ENCODE data around the gene SLC9C2.
"Not testable (repeated sequence)": the region's sequence is repeated elsewhere in the genome, so short reads cannot be mapped to it uniquely, and the experiment has no call there.

SLC9C2 gene

DNA sequence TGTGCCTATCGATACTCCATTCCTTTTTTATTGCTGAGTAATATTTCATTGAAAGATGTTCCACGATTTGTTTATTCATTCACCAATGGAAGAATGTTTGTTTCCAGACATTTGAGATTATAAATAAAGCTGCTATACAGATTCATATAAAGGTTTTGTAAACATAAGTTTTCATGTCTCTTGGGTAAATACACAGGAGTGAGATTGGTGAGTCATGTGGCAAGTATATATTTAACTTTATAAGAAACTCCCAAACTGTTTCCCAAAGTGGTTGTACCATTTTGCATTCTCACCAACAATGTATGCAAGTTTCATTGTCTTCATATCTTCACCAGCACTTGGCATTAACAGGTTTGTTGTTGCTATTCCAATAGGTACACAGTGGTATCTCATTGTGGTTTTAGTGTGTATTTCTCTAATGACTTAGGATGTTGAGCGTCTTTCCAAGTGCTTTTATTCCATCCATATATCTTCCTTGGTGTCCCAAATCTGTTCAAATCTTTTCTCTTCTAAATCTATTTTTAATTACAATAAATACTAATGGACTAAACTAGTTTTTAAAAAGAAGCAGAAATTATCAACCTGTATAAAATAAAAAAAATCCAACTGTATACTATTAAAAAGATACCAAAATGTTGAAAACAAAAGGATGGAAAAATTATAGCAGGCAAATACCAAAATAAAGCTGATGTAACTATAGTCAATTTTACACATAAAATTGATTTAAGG is 6.6 kb downstream of the SLC9C2 start:
- TF ChIP-seq, protein P1, sequence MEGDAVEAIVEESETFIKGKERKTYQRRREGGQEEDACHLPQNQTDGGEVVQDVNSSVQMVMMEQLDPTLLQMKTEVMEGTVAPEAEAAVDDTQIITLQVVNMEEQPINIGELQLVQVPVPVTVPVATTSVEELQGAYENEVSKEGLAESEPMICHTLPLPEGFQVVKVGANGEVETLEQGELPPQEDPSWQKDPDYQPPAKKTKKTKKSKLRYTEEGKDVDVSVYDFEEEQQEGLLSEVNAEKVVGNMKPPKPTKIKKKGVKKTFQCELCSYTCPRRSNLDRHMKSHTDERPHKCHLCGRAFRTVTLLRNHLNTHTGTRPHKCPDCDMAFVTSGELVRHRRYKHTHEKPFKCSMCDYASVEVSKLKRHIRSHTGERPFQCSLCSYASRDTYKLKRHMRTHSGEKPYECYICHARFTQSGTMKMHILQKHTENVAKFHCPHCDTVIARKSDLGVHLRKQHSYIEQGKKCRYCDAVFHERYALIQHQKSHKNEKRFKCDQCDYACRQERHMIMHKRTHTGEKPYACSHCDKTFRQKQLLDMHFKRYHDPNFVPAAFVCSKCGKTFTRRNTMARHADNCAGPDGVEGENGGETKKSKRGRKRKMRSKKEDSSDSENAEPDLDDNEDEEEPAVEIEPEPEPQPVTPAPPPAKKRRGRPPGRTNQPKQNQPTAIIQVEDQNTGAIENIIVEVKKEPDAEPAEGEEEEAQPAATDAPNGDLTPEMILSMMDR (IDR thresholded peaks at IDR 0.05; ENCODE audit: borderline replicate concordance, control extremely low read depth, extremely low read depth, insufficient read depth, missing control alignments), result no peak
- in situ Hi-C loops (cut with MboI; ENCODE audit: low sequenced_read_pairs, unreplicated experiment), result no loop called here
- DNase-seq (ENCODE audit: low spot score), result no peak

- DNase-seq (ENCODE audit: low spot score); in situ Hi-C loops (cut with MboI; ENCODE audit: low sequenced_read_pairs, unreplicated experiment): not testable (repeated sequence)
Measured at GRCh38 chr1:173591138-173591537, 11.7 kb downstream of the SLC9C2 start.

DNA sequence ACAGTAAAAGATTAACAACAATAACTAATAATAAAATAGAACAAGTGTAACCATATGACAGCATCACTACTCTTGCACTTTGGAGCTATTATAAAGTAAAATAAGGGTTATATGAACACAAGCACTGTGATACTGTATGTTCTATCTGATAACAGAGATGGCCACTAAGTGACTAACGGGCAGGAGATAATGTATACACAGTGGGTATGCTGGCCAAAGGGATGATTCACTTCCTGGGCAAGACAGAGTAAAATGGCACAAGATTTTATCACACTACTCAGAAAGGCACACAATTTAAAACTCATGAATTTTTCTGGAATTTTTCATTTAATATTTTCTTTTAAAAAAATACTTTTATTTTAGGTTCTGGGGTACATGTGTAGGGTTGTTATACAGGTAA is 12.3 kb downstream of the SLC9C2 start:
- in situ Hi-C loops (cut with MboI; ENCODE audit: low sequenced_read_pairs, unreplicated experiment), result no loop called here
- TF ChIP-seq, protein P1 (IDR thresholded peaks at IDR 0.05; ENCODE audit: borderline replicate concordance, control extremely low read depth, extremely low read depth, insufficient read depth, missing control alignments), result no peak
- DNase-seq (ENCODE audit: low spot score), result no peak

DNA sequence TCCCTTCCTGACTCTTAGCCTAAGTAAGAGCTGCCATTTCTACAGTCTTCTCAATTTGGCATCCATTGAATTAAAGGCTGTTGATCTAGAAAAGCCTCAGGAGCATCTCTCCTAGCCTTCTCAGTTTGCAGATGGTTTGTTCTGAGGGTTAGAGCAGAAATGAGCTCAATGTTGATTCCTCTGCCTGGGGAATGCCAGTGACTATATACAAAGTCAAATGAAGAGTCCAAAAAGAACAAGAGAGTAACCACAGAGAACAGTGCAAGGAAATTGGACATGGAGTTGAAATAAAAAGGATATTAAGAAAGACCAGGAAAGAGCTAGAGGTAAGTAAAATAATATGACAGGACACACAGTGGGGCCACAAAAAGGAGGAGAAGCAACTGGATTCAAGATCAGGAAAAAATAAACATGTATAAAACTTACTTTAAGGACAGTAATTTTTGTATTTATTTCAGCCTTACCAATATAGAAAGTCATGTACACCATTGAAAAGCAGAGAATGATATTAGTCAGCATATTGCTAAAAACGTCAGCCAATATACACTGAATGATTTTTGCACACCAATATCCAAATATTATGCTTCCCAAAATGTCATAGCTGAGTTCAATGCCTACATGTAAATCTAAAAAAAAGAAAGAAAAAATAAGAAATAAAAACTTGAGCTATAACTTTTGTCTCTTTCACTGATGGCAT is 21.3 kb downstream of the SLC9C2 start:
- TF ChIP-seq, protein P1 (IDR thresholded peaks at IDR 0.05; ENCODE audit: borderline replicate concordance, control extremely low read depth, extremely low read depth, insufficient read depth, missing control alignments), result no peak
- DNase-seq (ENCODE audit: low spot score), result no peak
- in situ Hi-C loops (cut with MboI; ENCODE audit: low sequenced_read_pairs, unreplicated experiment), result no loop called here

GRCh38 chr1:173580658-173581057 is 22.2 kb downstream of the SLC9C2 start:
- in situ Hi-C loops (cut with MboI; ENCODE audit: low sequenced_read_pairs, unreplicated experiment), result no loop called here
- no peak for DNase-seq (ENCODE audit: low spot score)
- TF ChIP-seq, protein P1 (IDR thresholded peaks at IDR 0.05; ENCODE audit: borderline replicate concordance, control extremely low read depth, extremely low read depth, insufficient read depth, missing control alignments), result no peak

- DNase-seq (ENCODE audit: low spot score), result no peak
- TF ChIP-seq, protein P1 (IDR thresholded peaks at IDR 0.05; ENCODE audit: borderline replicate concordance, control extremely low read depth, extremely low read depth, insufficient read depth, missing control alignments), result no peak
- in situ Hi-C loops (cut with MboI; ENCODE audit: low sequenced_read_pairs, unreplicated experiment), result no loop called here
Measured at GRCh38 chr1:173580071-173580470, 22.8 kb downstream of the SLC9C2 start.

DNA sequence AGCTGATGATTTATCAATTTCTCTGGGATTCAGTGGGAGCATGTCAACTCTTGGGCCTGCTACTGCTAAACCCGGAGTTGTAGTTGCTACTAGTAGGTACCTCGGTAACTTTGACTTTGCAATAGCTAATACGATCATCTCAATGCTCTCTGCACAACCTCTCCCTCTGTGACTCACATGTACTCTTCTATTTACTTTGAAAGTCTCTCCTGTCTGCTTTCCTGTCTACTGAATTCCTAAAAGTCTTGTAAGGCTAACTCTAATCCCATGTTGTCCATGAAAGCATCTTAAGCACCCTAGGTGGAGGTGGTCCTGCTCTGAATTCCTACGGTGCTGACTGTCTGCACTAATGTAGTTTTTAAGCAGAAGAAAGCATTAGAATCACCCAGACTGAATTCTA is 29.3 kb downstream of the SLC9C2 start:
- in situ Hi-C loops (cut with MboI; ENCODE audit: low sequenced_read_pairs, unreplicated experiment), result no loop called here
- DNase-seq (ENCODE audit: low spot score), result no peak
- TF ChIP-seq, protein P1 (IDR thresholded peaks at IDR 0.05; ENCODE audit: borderline replicate concordance, control extremely low read depth, extremely low read depth, insufficient read depth, missing control alignments), result no peak

All from GM13976 (cell line).